ENCODE data around the gene LNPEP. TPM values are rescaled to one million over a fixed set of nuclear protein-coding genes. Genes with fewer than 3 reads are reported as not detected.

LNPEP gene
- total RNA-seq, 1 experiment from 2014 or later: 85.5 TPM

DNA sequence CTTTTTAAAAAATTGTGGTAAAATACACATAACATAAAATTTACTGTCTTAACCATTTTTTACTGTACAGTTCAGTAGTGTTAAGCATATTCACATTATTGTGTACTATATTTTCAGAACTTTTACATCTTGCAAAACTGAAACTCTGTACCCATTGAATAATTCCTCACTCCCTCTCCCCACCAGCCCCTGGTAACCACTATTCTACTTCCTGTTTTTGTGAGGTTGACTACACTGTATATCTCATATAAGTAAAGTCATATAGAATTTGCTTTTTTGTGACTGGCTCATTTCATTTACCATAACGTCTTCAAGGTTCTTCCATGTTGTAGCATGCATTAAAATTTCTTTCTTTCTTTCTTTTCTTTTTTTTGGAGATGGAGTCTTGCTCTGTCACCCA is 87.0 kb downstream of the LNPEP start:
- BruUV-seq (replicated peaks): no TSS peak
- TF ChIP-seq, protein P1, sequence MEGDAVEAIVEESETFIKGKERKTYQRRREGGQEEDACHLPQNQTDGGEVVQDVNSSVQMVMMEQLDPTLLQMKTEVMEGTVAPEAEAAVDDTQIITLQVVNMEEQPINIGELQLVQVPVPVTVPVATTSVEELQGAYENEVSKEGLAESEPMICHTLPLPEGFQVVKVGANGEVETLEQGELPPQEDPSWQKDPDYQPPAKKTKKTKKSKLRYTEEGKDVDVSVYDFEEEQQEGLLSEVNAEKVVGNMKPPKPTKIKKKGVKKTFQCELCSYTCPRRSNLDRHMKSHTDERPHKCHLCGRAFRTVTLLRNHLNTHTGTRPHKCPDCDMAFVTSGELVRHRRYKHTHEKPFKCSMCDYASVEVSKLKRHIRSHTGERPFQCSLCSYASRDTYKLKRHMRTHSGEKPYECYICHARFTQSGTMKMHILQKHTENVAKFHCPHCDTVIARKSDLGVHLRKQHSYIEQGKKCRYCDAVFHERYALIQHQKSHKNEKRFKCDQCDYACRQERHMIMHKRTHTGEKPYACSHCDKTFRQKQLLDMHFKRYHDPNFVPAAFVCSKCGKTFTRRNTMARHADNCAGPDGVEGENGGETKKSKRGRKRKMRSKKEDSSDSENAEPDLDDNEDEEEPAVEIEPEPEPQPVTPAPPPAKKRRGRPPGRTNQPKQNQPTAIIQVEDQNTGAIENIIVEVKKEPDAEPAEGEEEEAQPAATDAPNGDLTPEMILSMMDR (IDR thresholded peaks at IDR 0.05; ENCODE audit: unreplicated experiment): no peak
- H3K27ac Mint-ChIP-seq (ENCODE audit: unreplicated experiment): no peak overlapping the region

DNA sequence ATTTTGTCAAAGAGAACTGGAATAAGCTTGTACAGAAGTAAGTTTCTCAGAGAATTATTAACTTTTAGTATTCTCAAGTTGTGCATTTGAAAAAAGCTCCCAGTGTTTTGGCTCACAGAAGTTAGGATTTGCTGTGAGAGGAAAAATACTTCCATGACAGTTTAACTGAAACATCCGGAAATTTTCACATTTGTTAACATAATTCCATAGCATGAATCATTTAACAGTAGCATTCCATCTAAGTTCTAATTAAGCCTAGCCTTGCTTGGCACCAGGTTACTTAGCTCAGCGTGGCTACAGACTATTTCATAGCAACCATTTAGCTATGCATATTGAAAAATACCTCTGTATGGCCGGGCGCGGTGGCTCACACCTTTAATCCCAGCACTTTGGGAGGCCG is 90.8 kb downstream of the LNPEP start:
- intact Hi-C loops (cut with micrococcal nuclease; ENCODE audit: unreplicated experiment): no loop called here
- no peaks in the 10 kb centered on the region for H3K4me1 Mint-ChIP-seq (ENCODE audit: low read depth, unreplicated experiment)
- no peaks in the 10 kb centered on the region for H3K9me3 Mint-ChIP-seq (ENCODE audit: low read depth, unreplicated experiment)
- peaks cover 31% of the 10 kb centered on the region for H3K36me3 Mint-ChIP-seq (ENCODE audit: insufficient read depth, unreplicated experiment)
- CTCF ChIA-PET: interaction anchor here (0.9 kb wide), 1 partner anchor 10 kb away, joined by 3 read pairs; no protein-coding TSS in a partner anchor
- no peaks in the 10 kb centered on the region for H3K27me3 Mint-ChIP-seq (ENCODE audit: unreplicated experiment)
- DNase-seq: no peak
- no peak overlapping the region for H3K4me3 Mint-ChIP-seq (ENCODE audit: low read depth, unreplicated experiment)
- no peak overlapping the region for H3K27ac Mint-ChIP-seq (ENCODE audit: unreplicated experiment)
- BruUV-seq (replicated peaks): no TSS peak
- TF ChIP-seq, protein P1 (IDR thresholded peaks at IDR 0.05; ENCODE audit: unreplicated experiment): no peak

More for the DNA sequence above, 87.0 kb downstream of the LNPEP start:
- Mint-ChIP-seq H3K36me3 (ENCODE audit: insufficient read depth, unreplicated experiment) (peaks cover 20% of the 10 kb centered on the region), H3K4me1 (ENCODE audit: low read depth, unreplicated experiment) (no peaks in the 10 kb centered on the region), H3K4me3 (ENCODE audit: low read depth, unreplicated experiment) (no peak overlapping the region), H3K27me3 (ENCODE audit: unreplicated experiment) (no peaks in the 10 kb centered on the region), H3K9me3 (ENCODE audit: low read depth, unreplicated experiment) (no peaks in the 10 kb centered on the region)
- no peak for DNase-seq
- intact Hi-C loops (cut with micrococcal nuclease; ENCODE audit: unreplicated experiment): no loop called here
- CTCF ChIA-PET: no interaction called here

DNA sequence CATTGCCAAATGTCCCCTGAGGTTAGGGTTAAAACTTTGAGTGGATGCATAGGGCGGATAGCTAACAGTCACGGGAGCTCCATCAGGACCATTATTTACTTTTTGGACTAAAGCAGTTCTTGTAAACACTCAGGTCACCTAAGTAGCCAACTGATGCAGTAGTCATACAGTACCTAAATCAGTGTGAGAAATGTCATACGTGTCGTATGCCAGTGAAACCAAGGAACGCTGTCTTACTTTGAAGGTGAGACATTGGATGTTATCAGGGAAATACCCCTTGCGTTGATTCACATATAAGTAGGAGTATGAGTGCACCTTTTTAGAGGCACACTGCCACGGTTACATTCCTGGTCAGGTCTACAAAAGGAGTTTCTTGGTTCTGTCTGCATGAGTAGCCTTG is 101.9 kb downstream of the LNPEP start:
- BruUV-seq (replicated peaks): no TSS peak
- TF ChIP-seq, protein P1 (IDR thresholded peaks at IDR 0.05; ENCODE audit: unreplicated experiment): no peak
- no peak overlapping the region for H3K27ac Mint-ChIP-seq (ENCODE audit: unreplicated experiment)
- H3K27me3 Mint-ChIP-seq (ENCODE audit: unreplicated experiment): no peaks in the 10 kb centered on the region
- H3K9me3 Mint-ChIP-seq (ENCODE audit: low read depth, unreplicated experiment): no peaks in the 10 kb centered on the region
- no peak for DNase-seq
- intact Hi-C loops (cut with micrococcal nuclease; ENCODE audit: unreplicated experiment): no loop called here
- CTCF ChIA-PET: no interaction called here
- no peaks in the 10 kb centered on the region for H3K36me3 Mint-ChIP-seq (ENCODE audit: insufficient read depth, unreplicated experiment)
- H3K4me1 Mint-ChIP-seq (ENCODE audit: low read depth, unreplicated experiment): peaks cover 2% of the 10 kb centered on the region
- H3K4me3 Mint-ChIP-seq (ENCODE audit: low read depth, unreplicated experiment): no peak overlapping the region

DNA sequence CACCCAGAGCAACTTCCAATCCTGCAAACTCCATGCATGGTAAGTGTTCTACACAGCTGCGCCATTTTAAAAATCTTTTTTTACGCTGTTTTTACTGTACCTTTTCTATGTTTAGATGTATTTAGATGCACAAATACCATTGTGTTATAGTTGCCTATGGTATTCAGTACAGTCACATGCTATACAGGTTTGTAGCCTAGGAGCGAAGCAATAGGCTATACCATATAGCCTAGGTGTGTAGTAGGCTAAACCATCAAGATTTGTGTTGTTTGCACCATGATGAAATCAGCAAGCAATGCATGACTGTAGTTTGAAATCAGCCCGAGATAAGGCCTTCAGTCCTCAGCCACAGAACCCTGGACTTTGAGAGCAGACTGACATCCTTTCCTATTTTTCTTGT is 105.4 kb downstream of the LNPEP start:
- Mint-ChIP-seq H3K9me3 (ENCODE audit: low read depth, unreplicated experiment) (no peaks in the 10 kb centered on the region), H3K4me1 (ENCODE audit: low read depth, unreplicated experiment) (peaks cover 17% of the 10 kb centered on the region), H3K27me3 (ENCODE audit: unreplicated experiment) (no peaks in the 10 kb centered on the region), H3K4me3 (ENCODE audit: low read depth, unreplicated experiment) (no peak overlapping the region), H3K36me3 (ENCODE audit: insufficient read depth, unreplicated experiment) (no peaks in the 10 kb centered on the region), H3K27ac (ENCODE audit: unreplicated experiment) (no peak overlapping the region)
- CTCF ChIA-PET: interaction anchor here (1.2 kb wide), 1 partner anchor 172 kb away, joined by 3 read pairs; no protein-coding TSS in a partner anchor
- TF ChIP-seq, protein P1 (IDR thresholded peaks at IDR 0.05; ENCODE audit: unreplicated experiment): no peak
- intact Hi-C loops (cut with micrococcal nuclease; ENCODE audit: unreplicated experiment): loop anchor here (10.0 kb wide), 1 partner anchor 104 kb away; the partner anchor contains the start of gene LIX1
- no peak for DNase-seq
- BruUV-seq (replicated peaks): no TSS peak
